Hepatocyte (in vitro differentiated cells): ENCODE measurements around the gene PRORP. TPM values are rescaled to one million over a fixed set of nuclear protein-coding genes. Genes with fewer than 3 reads are reported as not detected.

ENCODE experiments used
- DNase-seq: peaks from one replicate; pipeline ENCODE4 v3.0.0-alpha.2; 2016; ENCODE audit warnings: low spot score
- H2AFZ ChIP-seq: fragments of 200-600 bp; sonication (generic); 2 replicates; pipeline ENCODE4 v1.6.0; 2016; ENCODE audit warnings: antibody characterized with exemption, mild to moderate bottlenecking
- H3K27ac ChIP-seq: fragments of 200-600 bp; sonication (generic); 2 replicates; pipeline ENCODE4 v1.5.1; 2016; ENCODE audit warnings: mild to moderate bottlenecking
- H3K27me3 ChIP-seq: fragments of 200-600 bp; sonication (generic); 2 replicates; pipeline ENCODE4 v1.6.1; 2016
- H3K36me3 ChIP-seq: fragments of 200-600 bp; sonication (generic); replicated peaks from 2 replicates; pipeline ENCODE4 v1.5.1; 2016; ENCODE audit warnings: low read depth; ENCODE audit not compliant: insufficient read depth
- H3K4me1 ChIP-seq: fragments of 200-600 bp; sonication (generic); 2 replicates; pipeline ENCODE4 v1.5.1; 2016; ENCODE audit warnings: mild to moderate bottlenecking, moderate library complexity; ENCODE audit not compliant: insufficient read depth
- H3K4me2 ChIP-seq: fragments of 200-600 bp; sonication (generic); 2 replicates; pipeline ENCODE4 v1.6.0; 2016
- H3K4me3 ChIP-seq: fragments of 200-600 bp; sonication (generic); 2 replicates; pipeline ENCODE4 v1.5.1; 2016; ENCODE audit warnings: mild to moderate bottlenecking
- H3K79me2 ChIP-seq: fragments of 200-600 bp; sonication (generic); 2 replicates; pipeline ENCODE4 v1.6.0; 2017; ENCODE audit warnings: mild to moderate bottlenecking
- H3K9me2 ChIP-seq: fragments of 200-600 bp; sonication (generic); replicated peaks from 2 replicates; pipeline ENCODE4 v1.6.0; 2017; ENCODE audit warnings: mild to moderate bottlenecking; ENCODE audit not compliant: insufficient read depth
- H3K9me3 ChIP-seq: fragments of 200-600 bp; sonication (generic); 2 replicates; pipeline ENCODE4 v1.5.1; 2016; ENCODE audit warnings: low read depth, mild to moderate bottlenecking
- H4K20me1 ChIP-seq: fragments of 200-600 bp; sonication (generic); 2 replicates; pipeline ENCODE4 v1.6.0; 2016; ENCODE audit warnings: mild to moderate bottlenecking; ENCODE audit not compliant: insufficient read depth, poor library complexity, severe bottlenecking
- CTCF ChIP-seq: fragments of 200-600 bp; sonication (generic); IDR thresholded peaks from 2 replicates; pipeline ENCODE4 v1.5.1; 2016; ENCODE audit warnings: antibody characterized with exemption, mild to moderate bottlenecking; ENCODE audit not compliant: poor library complexity
- EZH2 ChIP-seq: fragments of 200-600 bp; sonication (generic); IDR thresholded peaks from 2 replicates; pipeline ENCODE4 v1.6.1; 2016; ENCODE audit warnings: antibody characterized with exemption, mild to moderate bottlenecking, borderline replicate concordance
- EZH2phosphoT487 ChIP-seq: fragments of 200-600 bp; sonication (generic); IDR thresholded peaks from one replicate; pipeline ENCODE4 v1.6.1; 2018; ENCODE audit warnings: antibody characterized with exemption, mild to moderate bottlenecking, low read depth, moderate library complexity; ENCODE audit not compliant: unreplicated experiment, severe bottlenecking
- WGBS: methylation state at CpG from one replicate; pipeline ENCODE4 v1.1.6; 2016; ENCODE audit warnings: low lambda C conversion rate; ENCODE audit errors: missing lambda C conversion rate; 5-methylcytosine and 5-hydroxymethylcytosine counted together
- polyA plus RNA-seq: library from polyadenylated mRNA; unstranded; fragments of >200 nt; fragmentation: Nextera tagmentation; extraction: Ambion mirVana; gene quantifications from 2 replicates; pipeline ENCODE4 v1.2.1, GENCODE V29; 2016
- total RNA-seq: library from RNA; depleted of rRNA; stranded (reverse); fragments of >200 nt; gene quantifications from 2 replicates; pipeline ENCODE4 v1.2.3, GENCODE V29; 2014

Gene PRORP
- total and polyA plus RNA-seq, 2 experiments from 2014 or later, result 19.8 to 48.2 TPM

- DNase-seq, result no peak
- no peak for TF ChIP-seq EZH2
- TF ChIP-seq EZH2phosphoT487, result no peak
- TF ChIP-seq CTCF, result no peak
- Histone ChIP-seq H3K4me2 (no peak overlapping the region), H2AFZ (no peak overlapping the region), H4K20me1 (no peaks in the 10 kb centered on the region), H3K4me1 (no peaks in the 10 kb centered on the region), H3K9me2 (no peaks in the 10 kb centered on the region), H3K36me3 (no peaks in the 10 kb centered on the region), H3K9me3 (no peaks in the 10 kb centered on the region), H3K79me2 (peaks cover 3% of the 10 kb centered on the region), H3K27me3 (no peaks in the 10 kb centered on the region), H3K27ac (no peak overlapping the region), H3K4me3 (no peak overlapping the region)
- no CpG with 5 or more reads among the region's 1 CpG for WGBS
Measured at GRCh38 chr14:35144029-35144428, 21.7 kb downstream of the PRORP start.

DNA sequence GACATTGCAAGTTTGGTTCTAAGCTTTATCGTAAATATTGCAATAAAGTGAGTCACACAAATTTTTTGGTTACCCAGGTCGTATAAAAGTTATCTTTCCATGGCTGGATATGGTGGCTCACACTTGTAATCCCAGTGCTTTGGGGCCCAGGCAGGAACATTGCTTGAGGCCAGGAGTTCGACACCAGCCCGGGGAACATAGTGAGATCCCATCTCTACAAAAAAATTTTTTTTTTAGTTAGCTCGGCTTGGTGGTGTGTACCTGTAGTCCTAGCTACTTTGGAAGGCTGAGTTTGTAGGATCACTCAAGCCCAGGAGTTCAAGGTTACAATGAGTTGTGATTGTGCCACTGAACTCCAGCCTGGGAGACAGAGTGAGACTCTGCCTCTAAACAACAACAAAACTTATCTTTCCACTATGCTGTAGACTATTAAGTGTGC, 24.4 kb downstream of the PRORP start:
- no peaks in the 10 kb centered on the region for H3K36me3 ChIP-seq
- WGBS, result 86% methylated on average over 5 of the region's 5 CpGs
- DNase-seq, result peak; percentile 0
- TF ChIP-seq EZH2, result no peak
- TF ChIP-seq CTCF, result no peak
- no peak for TF ChIP-seq EZH2phosphoT487
- no peaks in the 10 kb centered on the region for H3K4me1 ChIP-seq
- H3K9me3 ChIP-seq, result no peaks in the 10 kb centered on the region
- no peak overlapping the region for H3K4me2 ChIP-seq
- no peak overlapping the region for H2AFZ ChIP-seq
- no peak overlapping the region for H3K27ac ChIP-seq
- H3K9me2 ChIP-seq, result no peaks in the 10 kb centered on the region
- no peaks in the 10 kb centered on the region for H4K20me1 ChIP-seq
- no peak overlapping the region for H3K4me3 ChIP-seq
- peaks cover 3% of the 10 kb centered on the region for H3K79me2 ChIP-seq
- H3K27me3 ChIP-seq, result no peaks in the 10 kb centered on the region

- Histone ChIP-seq H3K9me2 (no peaks in the 10 kb centered on the region), H3K27ac (no peak overlapping the region), H3K4me1 (no peaks in the 10 kb centered on the region), H2AFZ (no peak overlapping the region), H4K20me1 (no peaks in the 10 kb centered on the region), H3K4me3 (no peak overlapping the region), H3K4me2 (no peak overlapping the region), H3K9me3 (no peaks in the 10 kb centered on the region), H3K79me2 (peaks cover 3% of the 10 kb centered on the region), H3K36me3 (no peaks in the 10 kb centered on the region), H3K27me3 (no peaks in the 10 kb centered on the region)
- WGBS, result 98% methylated on average over 2 of the region's 2 CpGs
- DNase-seq, result no peak
- TF ChIP-seq EZH2, result no peak
- no peak for TF ChIP-seq CTCF
- TF ChIP-seq EZH2phosphoT487, result no peak
Measured at GRCh38 chr14:35147186-35147585, 24.8 kb downstream of the PRORP start.

DNA sequence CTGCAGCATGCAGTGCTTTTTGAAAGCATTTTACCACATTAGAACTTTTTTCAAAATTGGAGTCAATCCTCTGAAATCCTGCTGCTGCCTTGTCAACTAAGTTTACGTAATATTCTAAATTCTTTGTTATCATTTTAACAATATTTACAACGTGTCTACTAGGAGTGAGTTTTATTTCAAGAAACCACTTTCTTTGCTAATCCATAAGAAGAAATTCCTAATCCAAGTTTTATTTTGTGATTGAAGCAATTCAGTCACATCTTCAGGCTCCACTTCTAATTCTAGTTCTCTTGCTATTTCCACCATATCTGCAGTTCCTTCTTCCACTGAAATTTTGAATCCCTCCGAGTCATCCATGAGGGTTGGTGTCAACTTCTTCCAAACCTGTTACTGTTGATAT, 25.4 kb downstream of the PRORP start:
- H3K4me2 ChIP-seq, result no peak overlapping the region
- no peaks in the 10 kb centered on the region for H4K20me1 ChIP-seq
- TF ChIP-seq CTCF (no peak), EZH2phosphoT487 (no peak), EZH2 (no peak)
- H3K36me3 ChIP-seq, result no peaks in the 10 kb centered on the region
- H3K4me3 ChIP-seq, result no peak overlapping the region
- H3K79me2 ChIP-seq, result peaks cover 3% of the 10 kb centered on the region
- no peak for DNase-seq
- no peaks in the 10 kb centered on the region for H3K9me3 ChIP-seq
- 87% methylated on average over 3 of the region's 3 CpGs for WGBS
- no peaks in the 10 kb centered on the region for H3K27me3 ChIP-seq
- H3K27ac ChIP-seq, result no peak overlapping the region
- H3K4me1 ChIP-seq, result no peaks in the 10 kb centered on the region
- no peaks in the 10 kb centered on the region for H3K9me2 ChIP-seq
- no peak overlapping the region for H2AFZ ChIP-seq
